IMR-90 (cell line): ENCODE results near the gene MCHR2. TPM values are rescaled to one million over a fixed set of nuclear protein-coding genes. Genes with fewer than 3 reads are reported as not detected.

Experiments used
- ATAC-seq: fragments of 200-7000 bp; cut with Tn5 transposase; 2 replicates; pipeline ENCODE4 v1.9.1; 2020; ENCODE audit warnings: low read depth, mild to moderate bottlenecking, moderate library complexity
- BruUV-seq: library from RNA; stranded (reverse); fragments of 400-500 nt; replicated peaks from 2 replicates; lab custom pipeline; 2021; lab: Mats Ljungman, UMichigan
- CTCF ChIA-PET: fragments of 300-600 bp; formaldehyde crosslinking; extraction: SDS; loops from one replicate; lab custom pipeline; 2021; ENCODE audit warnings: antibody characterized with exemption; lab: Yijun Ruan, JAX
- POLR2A ChIA-PET: fragments of 300-600 bp; sonication (Branson Sonifier 250); formaldehyde crosslinking; loops from one replicate; lab custom pipeline; 2022; ENCODE audit warnings: antibody characterized with exemption; ENCODE audit not compliant: unreplicated experiment; lab: Charles Lee
- DNase-seq: peaks from one replicate; pipeline ENCODE4 v3.0.0; 2013
- H2AFZ ChIP-seq: replicated peaks from 2 replicates; pipeline ENCODE3; 2013; ENCODE audit warnings: low read length, mild to moderate bottlenecking; ENCODE audit not compliant: poor library complexity
- H2AK5ac ChIP-seq: 2 replicates; pipeline ENCODE4 v1.6.1; 2013; ENCODE audit warnings: low read depth, low read length, inconsistent platforms
- H2AK9ac ChIP-seq: replicated peaks from 2 replicates; pipeline ENCODE3; 2013; ENCODE audit warnings: mild to moderate bottlenecking, low read depth, low read length, moderate library complexity; ENCODE audit not compliant: poor library complexity
- H2BK120ac ChIP-seq: 2 replicates; pipeline ENCODE4 v1.6.1; 2013; ENCODE audit warnings: low read depth, low read length, inconsistent platforms
- H2BK15ac ChIP-seq: 3 replicates; pipeline ENCODE4 v1.6.1; 2013; ENCODE audit warnings: low read depth, low read length, inconsistent platforms
- H2BK20ac ChIP-seq: 2 replicates; pipeline ENCODE4 v1.6.1; 2013; ENCODE audit warnings: low read depth, mild to moderate bottlenecking, inconsistent platforms, low read length, moderate library complexity
- H2BK5ac ChIP-seq: 2 replicates; pipeline ENCODE4 v1.6.1; 2013; ENCODE audit warnings: mild to moderate bottlenecking, low read depth, low read length, inconsistent platforms; ENCODE audit not compliant: poor library complexity, severe bottlenecking
- H3K14ac ChIP-seq: replicated peaks from 2 replicates; pipeline ENCODE4 v1.6.1; 2013; ENCODE audit warnings: low read depth, low read length, inconsistent platforms
- H3K18ac ChIP-seq: 2 replicates; pipeline ENCODE4 v1.6.1; 2013; ENCODE audit warnings: low read depth, low read length, control low read depth
- H3K23ac ChIP-seq: 2 replicates; pipeline ENCODE4 v1.6.1; 2013; ENCODE audit warnings: low read depth, low read length, inconsistent platforms
- H3K27ac ChIP-seq: 2 replicates; pipeline ENCODE4 v1.5.1; 2013; ENCODE audit warnings: mild to moderate bottlenecking, control low read depth, low read length; ENCODE audit not compliant: insufficient read depth
- H3K27me3 ChIP-seq: 2 replicates; pipeline ENCODE4 v1.6.1; 2013; ENCODE audit warnings: low read length; ENCODE audit not compliant: control insufficient read depth, insufficient read depth
- H3K36me3 ChIP-seq: 2 replicates; pipeline ENCODE4 v1.6.1; 2013; ENCODE audit warnings: low read length, mixed read lengths; ENCODE audit not compliant: control insufficient read depth, insufficient read depth
- H3K4ac ChIP-seq: 2 replicates; pipeline ENCODE4 v1.6.1; 2013; ENCODE audit warnings: low read depth, low read length, inconsistent platforms
- H3K4me1 ChIP-seq: 2 replicates; pipeline ENCODE4 v1.6.1; 2013; ENCODE audit warnings: low read length, mixed read lengths; ENCODE audit not compliant: control insufficient read depth, insufficient read depth
- H3K4me2 ChIP-seq: 2 replicates; pipeline ENCODE4 v1.6.1; 2013; ENCODE audit warnings: low read depth, mild to moderate bottlenecking, control low read depth, low read length, moderate library complexity
- H3K4me3 ChIP-seq: 2 replicates; pipeline ENCODE4 v1.5.1; 2013; ENCODE audit warnings: low read depth, mild to moderate bottlenecking, control low read depth, low read length, moderate library complexity; ENCODE audit not compliant: insufficient read depth
- H3K56ac ChIP-seq: 2 replicates; pipeline ENCODE4 v1.6.1; 2013; ENCODE audit warnings: low read length, inconsistent platforms; ENCODE audit not compliant: insufficient read depth; ENCODE audit errors: extremely low read depth
- H3K79me1 ChIP-seq, 2 experiments: 2 replicates each; pipeline ENCODE4 v1.6.1; 2013; ENCODE audit warnings: low read length in 2 of 2, inconsistent platforms in 1 of 2, low read depth in 1 of 2
- H3K9ac ChIP-seq: 2 replicates; pipeline ENCODE4 v1.6.1; 2013; ENCODE audit warnings: low read depth, low read length, control low read depth
- H3K9me1 ChIP-seq: 2 replicates; pipeline ENCODE4 v1.6.1; 2013; ENCODE audit warnings: low read length, inconsistent platforms; ENCODE audit not compliant: insufficient read depth
- H3K9me3 ChIP-seq: 2 replicates; pipeline ENCODE4 v1.6.1; 2013; ENCODE audit warnings: low read length; ENCODE audit not compliant: control insufficient read depth, insufficient read depth
- H4K20me1 ChIP-seq: 2 replicates; pipeline ENCODE4 v1.6.1; 2013; ENCODE audit warnings: low read length, inconsistent platforms; ENCODE audit not compliant: insufficient read depth
- H4K5ac ChIP-seq: 2 replicates; pipeline ENCODE4 v1.6.1; 2013; ENCODE audit warnings: mild to moderate bottlenecking, low read depth, low read length, control low read depth
- H4K8ac ChIP-seq, 2 experiments: 2 replicates each; pipeline ENCODE4 v1.6.1; 2013; ENCODE audit warnings: low read depth in 2 of 2, low read length in 2 of 2, control low read depth in 1 of 2, inconsistent platforms in 1 of 2
- H4K91ac ChIP-seq: 2 replicates; pipeline ENCODE4 v1.6.1; 2013; ENCODE audit warnings: low read depth, low read length, inconsistent platforms; ENCODE audit not compliant: insufficient read depth
- BHLHE40 ChIP-seq: fragments of 150-350 bp; IDR thresholded peaks from 2 replicates; pipeline ENCODE4 v1.6.1; 2016; ENCODE audit warnings: mild to moderate bottlenecking, low read depth, low read length
- CEBPB ChIP-seq: IDR thresholded peaks from 2 replicates; pipeline ENCODE4 v1.6.1; 2012; ENCODE audit warnings: low read depth, low read length, improper control_type of control experiment
- CHD1 ChIP-seq: IDR thresholded peaks from 2 replicates; pipeline ENCODE4 v1.6.1; 2012; ENCODE audit warnings: low read depth, low read length, improper control_type of control experiment
- CTCF ChIP-seq: conservative IDR thresholded peaks from 2 replicates; pipeline ENCODE4 v1.5.1; 2012; ENCODE audit warnings: mild to moderate bottlenecking, low read depth, low read length, improper control_type of control experiment
- ELK1 ChIP-seq: fragments of 150-350 bp; IDR thresholded peaks from 2 replicates; pipeline ENCODE4 v1.6.1; 2016; ENCODE audit warnings: low read depth, mild to moderate bottlenecking, low read length, moderate library complexity, borderline replicate concordance
- FOS ChIP-seq: fragments of 150-350 bp; IDR thresholded peaks from 2 replicates; pipeline ENCODE4 v1.6.1; 2016; ENCODE audit warnings: low read depth, low read length
- MAFK ChIP-seq: IDR thresholded peaks from 2 replicates; pipeline ENCODE4 v1.6.1; 2012; ENCODE audit warnings: low read depth, low read length, improper control_type of control experiment
- MAZ ChIP-seq: IDR thresholded peaks from 2 replicates; pipeline ENCODE4 v1.6.1; 2012; ENCODE audit warnings: low read depth, mild to moderate bottlenecking, low read length, improper control_type of control experiment, moderate library complexity, borderline replicate concordance
- MXI1 ChIP-seq: IDR thresholded peaks from 2 replicates; pipeline ENCODE4 v1.6.1; 2012; ENCODE audit warnings: low read depth, mild to moderate bottlenecking, low read length, moderate library complexity, borderline replicate concordance
- NFE2L2 ChIP-seq: fragments of 150-350 bp; IDR thresholded peaks from 2 replicates; pipeline ENCODE4 v1.6.1; 2016; ENCODE audit warnings: low read depth, mild to moderate bottlenecking, low read length
- POLR2A ChIP-seq: IDR thresholded peaks from 2 replicates; pipeline ENCODE4 v1.6.1; 2012; ENCODE audit warnings: mild to moderate bottlenecking, low read depth, low read length
- RAD21 ChIP-seq: IDR thresholded peaks from 2 replicates; pipeline ENCODE4 v1.6.1; 2012; ENCODE audit warnings: low read length, improper control_type of control experiment
- RCOR1 ChIP-seq: IDR thresholded peaks from 2 replicates; pipeline ENCODE4 v1.6.1; 2012; ENCODE audit warnings: mild to moderate bottlenecking, low read length, improper control_type of control experiment; ENCODE audit not compliant: insufficient replicate concordance
- RFX5 ChIP-seq: IDR thresholded peaks from 2 replicates; pipeline ENCODE4 v1.8.0; 2012; ENCODE audit warnings: low read depth, mild to moderate bottlenecking, low read length, moderate library complexity
- SMC3 ChIP-seq: fragments of 150-350 bp; IDR thresholded peaks from 2 replicates; pipeline ENCODE4 v1.6.1; 2016; ENCODE audit warnings: low read depth, mild to moderate bottlenecking, antibody characterized with exemption, low read length, moderate library complexity
- USF2 ChIP-seq: fragments of 150-350 bp; IDR thresholded peaks from 2 replicates; pipeline ENCODE4 v1.6.1; 2017; ENCODE audit warnings: mild to moderate bottlenecking, antibody characterized with exemption, low read length, low read depth
- WGBS, 2 experiments: methylation state at CpG; one replicate each; pipeline versions ENCODE4 v1.1.5 to v1.1.7; 2013; ENCODE audit warnings: missing lambda C conversion rate in 2 of 2; ENCODE audit not compliant: insufficient read length in 1 of 2; ENCODE audit errors: extremely low coverage in 2 of 2; 5-methylcytosine and 5-hydroxymethylcytosine counted together
- dilution Hi-C: fragments of 300-500 bp; cut with HindIII; formaldehyde crosslinking; loops from one replicate; pipeline ENCODE4 v1.14.3; 2018; ENCODE audit warnings: low sequenced_read_pairs; ENCODE audit not compliant: unreplicated experiment
- in situ Hi-C: fragments of 300-500 bp; cut with MboI; formaldehyde crosslinking; loops from 3 replicates; pipeline ENCODE4 v1.14.3; 2019; ENCODE audit warnings: low sequenced_read_pairs, inconsistent platforms, mixed read lengths
- intact Hi-C: fragments of 100-400 bp; cut with micrococcal nuclease; formaldehyde crosslinking; loops from 2 replicates; pipeline ENCODE4 v1.10.0; 2022
- polyA plus RNA-seq, 3 experiments: library from polyadenylated mRNA; depleted of rRNA; stranded (reverse); fragments of >200 nt; gene quantifications; 2 replicates each; pipeline ENCODE4 v1.2.3, GENCODE V29; 2012; ENCODE audit warnings: low replicate concordance in 1 of 3
- total RNA-seq: library from RNA; depleted of rRNA; stranded (reverse); fragments of >200 nt; gene quantifications from 2 replicates; pipeline ENCODE4 v1.2.3, GENCODE V29; 2012

The MCHR2 gene
- total and polyA plus RNA-seq, 2 of the 4 experiments (the other 2 are of a cell fraction) = not detected

- ChIA-PET CTCF (interaction anchor here (0.5 kb wide), 1 partner anchor 84 kb away, joined by 5 read pairs; no protein-coding TSS in a partner anchor), POLR2A (no interaction called here)
- Histone ChIP-seq H2BK5ac (no peak overlapping the region), H3K36me3 (no peaks in the 10 kb centered on the region), H4K5ac (no peak overlapping the region), H4K91ac (no peak overlapping the region), H3K18ac (no peak overlapping the region), H3K56ac (no peak overlapping the region), H3K4me3 (no peak overlapping the region), H4K20me1 (no peaks in the 10 kb centered on the region), H3K27me3 (no peaks in the 10 kb centered on the region), H3K23ac (no peak overlapping the region), H3K4me1 (no peaks in the 10 kb centered on the region), H2BK20ac (no peak overlapping the region), H2AFZ (no peak overlapping the region), H3K4ac (no peak overlapping the region), H2BK15ac (no peak overlapping the region), H3K27ac (no peak overlapping the region), H2BK120ac (no peak overlapping the region), H2AK9ac (no peak overlapping the region), H3K4me2 (no peak overlapping the region), H3K9me1 (no peaks in the 10 kb centered on the region), H3K9me3 (no peaks in the 10 kb centered on the region), H2AK5ac (no peak overlapping the region), H3K14ac (no peak overlapping the region), H4K8ac (no peak overlapping the region), H3K79me1 (no peaks in the 10 kb centered on the region), H3K9ac (no peak overlapping the region)
- intact Hi-C loops (no loop called here), in situ Hi-C loops (no loop called here), dilution Hi-C loops (no loop called here)
- ATAC-seq = no peak
- BruUV-seq = no TSS peak
- no peak for DNase-seq
- WGBS, 2 experiments = no CpG with 5 or more reads among the region's 2 CpGs
- no peak for TF ChIP-seq RAD21
- TF ChIP-seq RCOR1 = no peak
- no peak for TF ChIP-seq ELK1
- TF ChIP-seq CEBPB = no peak
- no peak for TF ChIP-seq RFX5
- TF ChIP-seq NFE2L2 = no peak
- no peak for TF ChIP-seq MAZ
- no peak for TF ChIP-seq MXI1
- TF ChIP-seq CHD1 = no peak
- TF ChIP-seq SMC3 = no peak
- TF ChIP-seq FOS = no peak
- TF ChIP-seq CTCF = no peak
- no peak for TF ChIP-seq MAFK
- no peak for TF ChIP-seq POLR2A
- TF ChIP-seq USF2 = no peak
- TF ChIP-seq BHLHE40 = no peak
Measured at GRCh38 chr6:100023798-100024197, 29.8 kb upstream of the MCHR2 start.
